HepG2 (cell line): ENCODE results near the gene NDUFS1. TPM values are rescaled to one million over a fixed set of nuclear protein-coding genes. Genes with fewer than 3 reads are reported as not detected.

Experiments
- ERF ChIP-seq: IDR thresholded peaks from 2 replicates; pipeline ENCODE4 v1.6.1; 2018; ENCODE audit warnings: missing biosample characterization, missing genetic modification reagents
- IKZF4 ChIP-seq: sonication (generic); formaldehyde crosslinking; IDR thresholded peaks from 2 replicates; pipeline ENCODE4 v1.5.1; 2020; ENCODE audit warnings: borderline replicate concordance, mild to moderate bottlenecking, low read depth, missing genetic modification reagents; ENCODE audit errors: not compliant biosample characterization
- KDM2A ChIP-seq: sonication (generic); formaldehyde crosslinking; IDR thresholded peaks from 2 replicates; pipeline ENCODE4 v1.4.0; 2020; ENCODE audit warnings: low read depth, missing genetic modification reagents, borderline replicate concordance
- MIER3 ChIP-seq: IDR thresholded peaks from 2 replicates; pipeline ENCODE4 v1.6.1; 2016; ENCODE audit warnings: missing compliant biosample characterization, borderline replicate concordance
- PCBP2 ChIP-seq: fragments of 200-400 bp; formaldehyde crosslinking; optimal IDR thresholded peaks from 2 replicates; pipeline ENCODE3; 2018; ENCODE audit warnings: low read length, low read depth; ENCODE audit not compliant: poor library complexity, severe bottlenecking
- SIX4 ChIP-seq: sonication (generic); formaldehyde crosslinking; IDR thresholded peaks from 2 replicates; pipeline ENCODE4 v1.4.0; 2020; ENCODE audit warnings: missing genetic modification reagents
- SP4 ChIP-seq: sonication (generic); formaldehyde crosslinking; IDR thresholded peaks from 2 replicates; pipeline ENCODE4 v1.8.1; 2023; ENCODE audit warnings: mild to moderate bottlenecking, missing genetic modification reagents
- TGIF2 ChIP-seq: IDR thresholded peaks from 2 replicates; pipeline ENCODE4 v1.6.1; 2016; ENCODE audit warnings: control low read depth, missing compliant biosample characterization
- ZBTB21 ChIP-seq: sonication (generic); formaldehyde crosslinking; IDR thresholded peaks from 2 replicates; pipeline ENCODE4 v1.4.0; 2020; ENCODE audit warnings: missing genetic modification reagents
- ZNF205 ChIP-seq: IDR thresholded peaks from 2 replicates; pipeline ENCODE4 v1.6.1; 2018; ENCODE audit warnings: missing biosample characterization, missing genetic modification reagents
- ZNF3 ChIP-seq: IDR thresholded peaks from 2 replicates; pipeline ENCODE4 v1.7.0; 2017; ENCODE audit warnings: inconsistent platforms
- ZNF350 ChIP-seq: sonication (generic); formaldehyde crosslinking; IDR thresholded peaks from 2 replicates; pipeline ENCODE4 v1.4.0; 2020; ENCODE audit warnings: mild to moderate bottlenecking, low read depth, missing genetic modification reagents, borderline replicate concordance
- ZNF572 ChIP-seq: sonication (generic); formaldehyde crosslinking; IDR thresholded peaks from 2 replicates; pipeline ENCODE4 v1.5.1; 2020; ENCODE audit warnings: mild to moderate bottlenecking, missing genetic modification reagents
- ZNF616 ChIP-seq: sonication (generic); formaldehyde crosslinking; IDR thresholded peaks from 2 replicates; pipeline ENCODE4 v1.5.0; 2020; ENCODE audit warnings: low read depth, mild to moderate bottlenecking, missing genetic modification reagents
- ZNF772 ChIP-seq: sonication (generic); formaldehyde crosslinking; IDR thresholded peaks from 2 replicates; pipeline ENCODE4 v1.5.0; 2020; ENCODE audit warnings: mild to moderate bottlenecking, missing genetic modification reagents
- ZSCAN22 ChIP-seq: sonication (generic); formaldehyde crosslinking; IDR thresholded peaks from 2 replicates; pipeline ENCODE4 v1.4.0; 2020; ENCODE audit warnings: mild to moderate bottlenecking, missing genetic modification reagents
- ZZZ3 ChIP-seq: sonication (generic); formaldehyde crosslinking; IDR thresholded peaks from 2 replicates; pipeline ENCODE4 v1.4.0; 2020; ENCODE audit warnings: missing genetic modification reagents, mild to moderate bottlenecking, borderline replicate concordance
- polyA plus RNA-seq, 8 experiments: library from polyadenylated mRNA; depleted of rRNA in 3 of 8; stranded (reverse) in 7 of 8; unstranded in 1 of 8; fragments of >200 nt; fragmentation: Illumina TruSeq in 4 of 8; extraction: Trizol in 4 of 8; gene quantifications; 2 replicates each; pipeline versions ENCODE4 v1.2.1 to v1.2.3, GENCODE V29; 2011 to 2016; ENCODE audit warnings: low read depth in 4 of 8, missing spikeins in 1 of 8, mixed read lengths in 1 of 8; ENCODE audit not compliant: insufficient read depth in 1 of 8
- total RNA-seq, 5 experiments: library from RNA; depleted of rRNA; stranded (reverse); fragments of >200 nt; fragmentation: Illumina TruSeq; extraction: Trizol; gene quantifications; 2 replicates each; pipeline ENCODE4 v1.2.3, GENCODE V29; 2016; ENCODE audit warnings: low read depth in 1 of 5
- TF ChIP-seq, protein P1 (sequence below): sonication (generic); formaldehyde crosslinking; IDR thresholded peaks from 2 replicates; pipeline ENCODE4 v1.4.0; 2020; ENCODE audit warnings: missing genetic modification reagents, borderline replicate concordance
- TF ChIP-seq, protein P2 (sequence below): sonication (generic); formaldehyde crosslinking; IDR thresholded peaks from 2 replicates; pipeline ENCODE4 v1.5.0; 2020; ENCODE audit warnings: mild to moderate bottlenecking, missing genetic modification reagents, borderline replicate concordance
- TF ChIP-seq, protein P3 (sequence below): sonication (generic); formaldehyde crosslinking; IDR thresholded peaks from 2 replicates; pipeline ENCODE4 v1.5.1; 2020; ENCODE audit warnings: mild to moderate bottlenecking, moderate library complexity, missing genetic modification reagents
- TF ChIP-seq, protein P4 (sequence below): sonication (generic); formaldehyde crosslinking; IDR thresholded peaks from 2 replicates; pipeline ENCODE4 v1.5.0; 2020; ENCODE audit warnings: missing genetic modification reagents, mild to moderate bottlenecking, borderline replicate concordance
- TF ChIP-seq, protein P5 (sequence below): sonication (generic); formaldehyde crosslinking; IDR thresholded peaks from 2 replicates; pipeline ENCODE4 v1.5.1; 2020; ENCODE audit warnings: missing genetic modification reagents, mild to moderate bottlenecking, borderline replicate concordance

NDUFS1 gene
- total and polyA plus RNA-seq, 2 of the 13 experiments (the other 11 are each of a cell fraction or from before 2014, with no cell fraction given) = 139 to 242 TPM

DNA sequence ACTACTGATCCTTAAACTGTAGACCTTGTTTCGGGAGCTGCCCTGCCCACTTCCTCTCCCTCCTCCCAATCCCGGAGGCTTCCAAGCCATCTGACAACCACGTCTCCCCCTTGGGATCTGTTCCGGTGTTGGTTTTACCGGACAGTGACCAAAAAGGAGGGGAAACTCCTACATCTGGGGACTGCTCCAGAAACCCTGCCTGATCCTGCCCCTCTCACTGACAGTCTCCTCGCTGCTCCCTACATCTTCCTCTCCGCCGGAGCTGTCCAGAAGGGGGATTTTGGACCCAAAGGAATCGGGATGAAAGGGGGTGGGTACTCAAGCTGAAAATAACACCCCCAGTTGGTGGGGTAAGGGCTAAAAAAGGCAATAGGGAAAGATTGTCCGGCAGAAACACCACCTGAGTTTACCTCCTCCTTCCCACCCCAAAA, 74.8 kb downstream of the NDUFS1 start (continued):
- peak; percentile 29; the same call in 1 of the 2 replicates for TF ChIP-seq SP4
- peak; percentile 53; the same call in 1 of the 2 replicates for TF ChIP-seq MIER3 (CRISPR knock-in tag)
- TF ChIP-seq SIX4 = no peak
- TF ChIP-seq ZNF350 (CRISPR knock-in tag) = peak; percentile 56; the same call in 1 of the 2 replicates
- TF ChIP-seq ZNF572 (CRISPR knock-in tag) = peak; percentile 76; the same call in 1 of the 2 replicates
- TF ChIP-seq ZNF616 = no peak
- peak; percentile 21 for TF ChIP-seq KDM2A
- TF ChIP-seq, protein P1, sequence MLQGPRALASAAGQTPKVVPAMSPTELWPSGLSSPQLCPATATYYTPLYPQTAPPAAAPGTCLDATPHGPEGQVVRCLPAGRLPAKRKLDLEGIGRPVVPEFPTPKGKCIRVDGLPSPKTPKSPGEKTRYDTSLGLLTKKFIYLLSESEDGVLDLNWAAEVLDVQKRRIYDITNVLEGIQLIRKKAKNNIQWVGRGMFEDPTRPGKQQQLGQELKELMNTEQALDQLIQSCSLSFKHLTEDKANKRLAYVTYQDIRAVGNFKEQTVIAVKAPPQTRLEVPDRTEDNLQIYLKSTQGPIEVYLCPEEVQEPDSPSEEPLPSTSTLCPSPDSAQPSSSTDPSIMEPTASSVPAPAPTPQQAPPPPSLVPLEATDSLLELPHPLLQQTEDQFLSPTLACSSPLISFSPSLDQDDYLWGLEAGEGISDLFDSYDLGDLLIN = no peak
- TF ChIP-seq, protein P2, sequence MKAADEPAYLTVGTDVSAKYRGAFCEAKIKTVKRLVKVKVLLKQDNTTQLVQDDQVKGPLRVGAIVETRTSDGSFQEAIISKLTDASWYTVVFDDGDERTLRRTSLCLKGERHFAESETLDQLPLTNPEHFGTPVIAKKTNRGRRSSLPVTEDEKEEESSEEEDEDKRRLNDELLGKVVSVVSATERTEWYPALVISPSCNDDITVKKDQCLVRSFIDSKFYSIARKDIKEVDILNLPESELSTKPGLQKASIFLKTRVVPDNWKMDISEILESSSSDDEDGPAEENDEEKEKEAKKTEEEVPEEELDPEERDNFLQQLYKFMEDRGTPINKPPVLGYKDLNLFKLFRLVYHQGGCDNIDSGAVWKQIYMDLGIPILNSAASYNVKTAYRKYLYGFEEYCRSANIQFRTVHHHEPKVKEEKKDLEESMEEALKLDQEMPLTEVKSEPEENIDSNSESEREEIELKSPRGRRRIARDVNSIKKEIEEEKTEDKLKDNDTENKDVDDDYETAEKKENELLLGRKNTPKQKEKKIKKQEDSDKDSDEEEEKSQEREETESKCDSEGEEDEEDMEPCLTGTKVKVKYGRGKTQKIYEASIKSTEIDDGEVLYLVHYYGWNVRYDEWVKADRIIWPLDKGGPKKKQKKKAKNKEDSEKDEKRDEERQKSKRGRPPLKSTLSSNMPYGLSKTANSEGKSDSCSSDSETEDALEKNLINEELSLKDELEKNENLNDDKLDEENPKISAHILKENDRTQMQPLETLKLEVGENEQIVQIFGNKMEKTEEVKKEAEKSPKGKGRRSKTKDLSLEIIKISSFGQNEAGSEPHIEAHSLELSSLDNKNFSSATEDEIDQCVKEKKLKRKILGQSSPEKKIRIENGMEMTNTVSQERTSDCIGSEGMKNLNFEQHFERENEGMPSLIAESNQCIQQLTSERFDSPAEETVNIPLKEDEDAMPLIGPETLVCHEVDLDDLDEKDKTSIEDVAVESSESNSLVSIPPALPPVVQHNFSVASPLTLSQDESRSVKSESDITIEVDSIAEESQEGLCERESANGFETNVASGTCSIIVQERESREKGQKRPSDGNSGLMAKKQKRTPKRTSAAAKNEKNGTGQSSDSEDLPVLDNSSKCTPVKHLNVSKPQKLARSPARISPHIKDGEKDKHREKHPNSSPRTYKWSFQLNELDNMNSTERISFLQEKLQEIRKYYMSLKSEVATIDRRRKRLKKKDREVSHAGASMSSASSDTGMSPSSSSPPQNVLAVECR (CRISPR knock-in tag) = peak; percentile 36; the same call in 1 of the 2 replicates
- TF ChIP-seq, protein P3, sequence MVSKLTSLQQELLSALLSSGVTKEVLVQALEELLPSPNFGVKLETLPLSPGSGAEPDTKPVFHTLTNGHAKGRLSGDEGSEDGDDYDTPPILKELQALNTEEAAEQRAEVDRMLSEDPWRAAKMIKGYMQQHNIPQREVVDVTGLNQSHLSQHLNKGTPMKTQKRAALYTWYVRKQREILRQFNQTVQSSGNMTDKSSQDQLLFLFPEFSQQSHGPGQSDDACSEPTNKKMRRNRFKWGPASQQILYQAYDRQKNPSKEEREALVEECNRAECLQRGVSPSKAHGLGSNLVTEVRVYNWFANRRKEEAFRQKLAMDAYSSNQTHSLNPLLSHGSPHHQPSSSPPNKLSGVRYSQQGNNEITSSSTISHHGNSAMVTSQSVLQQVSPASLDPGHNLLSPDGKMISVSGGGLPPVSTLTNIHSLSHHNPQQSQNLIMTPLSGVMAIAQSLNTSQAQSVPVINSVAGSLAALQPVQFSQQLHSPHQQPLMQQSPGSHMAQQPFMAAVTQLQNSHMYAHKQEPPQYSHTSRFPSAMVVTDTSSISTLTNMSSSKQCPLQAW (CRISPR knock-in tag) = peak; percentile 84
- TF ChIP-seq ZNF772 (CRISPR knock-in tag) = no peak
- TF ChIP-seq, protein P4, sequence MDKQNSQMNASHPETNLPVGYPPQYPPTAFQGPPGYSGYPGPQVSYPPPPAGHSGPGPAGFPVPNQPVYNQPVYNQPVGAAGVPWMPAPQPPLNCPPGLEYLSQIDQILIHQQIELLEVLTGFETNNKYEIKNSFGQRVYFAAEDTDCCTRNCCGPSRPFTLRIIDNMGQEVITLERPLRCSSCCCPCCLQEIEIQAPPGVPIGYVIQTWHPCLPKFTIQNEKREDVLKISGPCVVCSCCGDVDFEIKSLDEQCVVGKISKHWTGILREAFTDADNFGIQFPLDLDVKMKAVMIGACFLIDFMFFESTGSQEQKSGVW (CRISPR knock-in tag) = no peak
- 0 out of 2 replicates have a peak, but pooled peaks have one; percentile 32 for TF ChIP-seq ZNF205 (CRISPR knock-in tag)
- no peak for TF ChIP-seq IKZF4
- TF ChIP-seq ZNF3 = no peak
- TF ChIP-seq ZSCAN22 (CRISPR knock-in tag) = no peak
- TF ChIP-seq PCBP2 = peak; percentile 32
- peak; percentile 77 for TF ChIP-seq ERF (CRISPR knock-in tag)
- TF ChIP-seq ZBTB21 (CRISPR knock-in tag) = no peak
- peak; percentile 37; the same call in 1 of the 2 replicates for TF ChIP-seq ZZZ3 (CRISPR knock-in tag)
- peak; percentile 93 for TF ChIP-seq TGIF2 (CRISPR knock-in tag)
- TF ChIP-seq, protein P5, sequence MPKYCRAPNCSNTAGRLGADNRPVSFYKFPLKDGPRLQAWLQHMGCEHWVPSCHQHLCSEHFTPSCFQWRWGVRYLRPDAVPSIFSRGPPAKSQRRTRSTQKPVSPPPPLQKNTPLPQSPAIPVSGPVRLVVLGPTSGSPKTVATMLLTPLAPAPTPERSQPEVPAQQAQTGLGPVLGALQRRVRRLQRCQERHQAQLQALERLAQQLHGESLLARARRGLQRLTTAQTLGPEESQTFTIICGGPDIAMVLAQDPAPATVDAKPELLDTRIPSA (CRISPR knock-in tag) = no peak
